Measurements from ENCODE around the gene CD8B.

- TF ChIP-seq CTCF (IDR thresholded peaks at IDR 0.05) (no peak), POLR2A (IDR thresholded peaks at IDR 0.05) (no peak)
Observed at GRCh38 chr2:86769838-86770237, 91.8 kb downstream of the CD8B start.
